Measurements from ENCODE around the gene PUM2. TPM values are rescaled to one million over a fixed set of nuclear protein-coding genes. Genes with fewer than 3 reads are reported as not detected.

The PUM2 gene
- total and polyA plus RNA-seq, 2 experiments from 2014 or later = 13.6 to 18.3 TPM

GRCh38 chr2:20313659-20314058 lies 37.0 kb downstream of the PUM2 start:
- H3K4me2 ChIP-seq (ENCODE audit: unreplicated experiment) = no peak overlapping the region
- H3K9me2 ChIP-seq (ENCODE audit: insufficient read depth) = no peaks in the 10 kb centered on the region
- H3K27ac ChIP-seq = no peak overlapping the region
- peaks cover 63% of the 10 kb centered on the region for H3K36me3 ChIP-seq (ENCODE audit: low read depth)
- H3K79me2 ChIP-seq (ENCODE audit: insufficient read depth) = peaks cover 99% of the 10 kb centered on the region
- 0 out of 2 replicates have a peak, but pooled peaks cover 20% of the 10 kb centered on the region for H3F3A ChIP-seq (ENCODE audit: insufficient read depth)
- no peaks in the 10 kb centered on the region for H4K20me1 ChIP-seq (ENCODE audit: insufficient read depth)
- no peaks in the 10 kb centered on the region for H3K9me3 ChIP-seq (ENCODE audit: low read depth)
- no peak overlapping the region for H2AFZ ChIP-seq
- in situ Hi-C loops (cut with MboI) = no loop called here
- no peak overlapping the region for H3K4me3 ChIP-seq
- 94 to 99% methylated on average over 3 of the region's 3 CpGs for WGBS, 2 experiments (ENCODE audit: low coverage in 1 of 2, low lambda C conversion rate in 2 of 2, missing lambda C conversion rate in 2 of 2)
- H3K9ac ChIP-seq = no peak overlapping the region
- DNase-seq = peak; percentile 24
- H3K4me1 ChIP-seq (ENCODE audit: insufficient read depth) = peaks cover 8% of the 10 kb centered on the region; the same call in 1 of the 2 replicates
- no peaks in the 10 kb centered on the region for H3K27me3 ChIP-seq (replicated peaks; ENCODE audit: insufficient read depth)
- TF ChIP-seq EZH2phosphoT487 (IDR thresholded peaks at IDR 0.05; ENCODE audit: insufficient read depth, low read depth) (no peak), EZH2 (IDR thresholded peaks at IDR 0.05; ENCODE audit: insufficient read depth, poor library complexity, severe bottlenecking) (no peak)

- Histone ChIP-seq H3K9me3 (ENCODE audit: low read depth) (no peaks in the 10 kb centered on the region), H3K4me3 (no peak overlapping the region), H3K4me1 (ENCODE audit: insufficient read depth) (peaks cover 12% of the 10 kb centered on the region), H3K79me2 (ENCODE audit: insufficient read depth) (peaks cover 94% of the 10 kb centered on the region), H4K20me1 (ENCODE audit: insufficient read depth) (no peaks in the 10 kb centered on the region), H3K27me3 (replicated peaks; ENCODE audit: insufficient read depth) (no peaks in the 10 kb centered on the region), H2AFZ (no peak overlapping the region), H3K36me3 (ENCODE audit: low read depth) (peaks cover 57% of the 10 kb centered on the region), H3K9ac (no peak overlapping the region), H3K27ac (no peak overlapping the region), H3F3A (ENCODE audit: insufficient read depth) (peaks cover 6% of the 10 kb centered on the region; the same call in 1 of the 2 replicates), H3K9me2 (ENCODE audit: insufficient read depth) (no peaks in the 10 kb centered on the region), H3K4me2 (ENCODE audit: unreplicated experiment) (no peak overlapping the region)
- DNase-seq = no peak
- 97 to 99% methylated on average over 2 of the region's 2 CpGs for WGBS, 2 experiments (ENCODE audit: low coverage in 1 of 2, low lambda C conversion rate in 2 of 2, missing lambda C conversion rate in 2 of 2)
- TF ChIP-seq EZH2phosphoT487 (IDR thresholded peaks at IDR 0.05; ENCODE audit: insufficient read depth, low read depth) = no peak
- TF ChIP-seq EZH2 (IDR thresholded peaks at IDR 0.05; ENCODE audit: insufficient read depth, poor library complexity, severe bottlenecking) = no peak
- in situ Hi-C loops (cut with MboI) = no loop called here
Observed at GRCh38 chr2:20309001-20309400, 41.6 kb downstream of the PUM2 start.

- Histone ChIP-seq H3K4me3 (no peak overlapping the region), H3K27ac (no peak overlapping the region), H3F3A (ENCODE audit: insufficient read depth) (peaks cover 18% of the 10 kb centered on the region), H2AFZ (no peak overlapping the region), H3K4me1 (ENCODE audit: insufficient read depth) (peaks cover 27% of the 10 kb centered on the region), H3K36me3 (ENCODE audit: low read depth) (peaks cover 52% of the 10 kb centered on the region), H3K9me3 (ENCODE audit: low read depth) (no peaks in the 10 kb centered on the region), H3K9me2 (ENCODE audit: insufficient read depth) (no peaks in the 10 kb centered on the region), H3K4me2 (ENCODE audit: unreplicated experiment) (no peak overlapping the region), H3K27me3 (replicated peaks; ENCODE audit: insufficient read depth) (no peaks in the 10 kb centered on the region), H3K9ac (no peak overlapping the region), H3K79me2 (ENCODE audit: insufficient read depth) (peaks cover 94% of the 10 kb centered on the region), H4K20me1 (ENCODE audit: insufficient read depth) (no peaks in the 10 kb centered on the region)
- TF ChIP-seq EZH2phosphoT487 (IDR thresholded peaks at IDR 0.05; ENCODE audit: insufficient read depth, low read depth) (no peak), EZH2 (IDR thresholded peaks at IDR 0.05; ENCODE audit: insufficient read depth, poor library complexity, severe bottlenecking) (no peak)
- no peak for DNase-seq
- in situ Hi-C loops (cut with MboI) = no loop called here
Observed at GRCh38 chr2:20307311-20307710, 43.3 kb downstream of the PUM2 start.

GRCh38 chr2:20304411-20304810 lies 46.2 kb downstream of the PUM2 start:
- Histone ChIP-seq H3K4me3 (0 out of 2 replicates have a peak overlapping the region, but pooled peaks have one; percentile 15), H3K79me2 (ENCODE audit: insufficient read depth) (peaks cover 94% of the 10 kb centered on the region), H3K9me3 (ENCODE audit: low read depth) (no peaks in the 10 kb centered on the region), H3K36me3 (ENCODE audit: low read depth) (peaks cover 39% of the 10 kb centered on the region), H3K9ac (no peak overlapping the region), H3K4me1 (ENCODE audit: insufficient read depth) (peaks cover 31% of the 10 kb centered on the region), H4K20me1 (ENCODE audit: insufficient read depth) (no peaks in the 10 kb centered on the region), H3K9me2 (ENCODE audit: insufficient read depth) (no peaks in the 10 kb centered on the region), H3K27me3 (replicated peaks; ENCODE audit: insufficient read depth) (no peaks in the 10 kb centered on the region), H2AFZ (no peak overlapping the region), H3K27ac (peak overlapping the region; percentile 24), H3F3A (ENCODE audit: insufficient read depth) (peaks cover 18% of the 10 kb centered on the region), H3K4me2 (ENCODE audit: unreplicated experiment) (peak overlapping the region; percentile 42)
- 4 to 16% methylated on average over 1 of the region's 1 CpG for WGBS, 2 experiments (ENCODE audit: low coverage in 1 of 2, low lambda C conversion rate in 2 of 2, missing lambda C conversion rate in 2 of 2)
- TF ChIP-seq EZH2phosphoT487 (IDR thresholded peaks at IDR 0.05; ENCODE audit: insufficient read depth, low read depth) (no peak), EZH2 (IDR thresholded peaks at IDR 0.05; ENCODE audit: insufficient read depth, poor library complexity, severe bottlenecking) (no peak)
- peak; percentile 76 for DNase-seq
- in situ Hi-C loops (cut with MboI) = no loop called here

- 100% methylated on average over 1 of the region's 1 CpG for whole genome bisulfite sequencing, 2 experiments (ENCODE audit: low coverage in 1 of 2, low lambda C conversion rate in 2 of 2, missing lambda C conversion rate in 2 of 2)
- peaks cover 35% of the 10 kb centered on the region for H3K36me3 ChIP-seq (ENCODE audit: low read depth)
- peak overlapping the region; percentile 42 for H3K4me2 ChIP-seq (ENCODE audit: unreplicated experiment)
- H4K20me1 ChIP-seq (ENCODE audit: insufficient read depth) = no peaks in the 10 kb centered on the region
- H3F3A ChIP-seq (ENCODE audit: insufficient read depth) = peaks cover 18% of the 10 kb centered on the region
- no peak overlapping the region for H3K9ac ChIP-seq
- peaks cover 94% of the 10 kb centered on the region for H3K79me2 ChIP-seq (ENCODE audit: insufficient read depth)
- DNase-seq = no peak
- H3K4me1 ChIP-seq (ENCODE audit: insufficient read depth) = peaks cover 31% of the 10 kb centered on the region
- H3K9me2 ChIP-seq (ENCODE audit: insufficient read depth) = no peaks in the 10 kb centered on the region
- no peak overlapping the region for H2AFZ ChIP-seq
- no peaks in the 10 kb centered on the region for H3K9me3 ChIP-seq (ENCODE audit: low read depth)
- H3K27ac ChIP-seq = peak overlapping the region; percentile 24
- H3K27me3 ChIP-seq (replicated peaks; ENCODE audit: insufficient read depth) = no peaks in the 10 kb centered on the region
- in situ Hi-C loops (cut with MboI) = no loop called here
- TF ChIP-seq EZH2 (IDR thresholded peaks at IDR 0.05; ENCODE audit: insufficient read depth, poor library complexity, severe bottlenecking) (no peak), EZH2phosphoT487 (IDR thresholded peaks at IDR 0.05; ENCODE audit: insufficient read depth, low read depth) (no peak)
- H3K4me3 ChIP-seq = no peak overlapping the region
Observed at GRCh38 chr2:20303966-20304365, 46.7 kb downstream of the PUM2 start.

Measured in GM23248 (cell line).